ENCODE data around the gene TEP1. TPM values are rescaled to one million over a fixed set of nuclear protein-coding genes. Genes with fewer than 3 reads are reported as not detected.

The TEP1 gene
- total and polyA plus RNA-seq, 10 of the 15 experiments (the other 5 are each of a cell fraction or from before 2014, with no cell fraction given) = 3.3 to 29.7 (median 16.8) TPM

GRCh38 chr14:20331053-20331613 lies 82.2 kb downstream of the TEP1 start (continued):
- TF ChIP-seq PRDM15 (CRISPR knock-in tag; IDR thresholded peaks at IDR 0.05) = no peak
- no peak for TF ChIP-seq EZH2 (IDR thresholded peaks at IDR 0.05; ENCODE audit: borderline replicate concordance, control insufficient read depth, low read depth, low read length)
- TF ChIP-seq PAX5 (IDR thresholded peaks at IDR 0.05; ENCODE audit: borderline replicate concordance, low read depth, low read length) = no peak
- TF ChIP-seq ZBTB33 (IDR thresholded peaks at IDR 0.05) = no peak
- TF ChIP-seq ZSCAN29 (IDR thresholded peaks at IDR 0.05) = no peak
